GM12878 (cell line): ENCODE results near the gene IRX4.

Experiments
- ATF3 ChIP-seq: IDR thresholded peaks from 2 replicates; pipeline ENCODE4 v1.6.1; 2011; ENCODE audit warnings: low read depth, mild to moderate bottlenecking, low read length, moderate library complexity, borderline replicate concordance; ENCODE audit errors: extremely low read depth
- CBFB ChIP-seq: IDR thresholded peaks from 2 replicates; pipeline ENCODE4 v1.6.1; 2016; ENCODE audit warnings: antibody characterized with exemption, low read depth
- CBX3 ChIP-seq: fragments of 200-600 bp; sonication (generic); IDR thresholded peaks from 2 replicates; pipeline ENCODE4 v1.6.1; 2016; ENCODE audit warnings: low read depth, borderline replicate concordance
- CTCF ChIP-seq, 3 experiments: IDR thresholded peaks in 2 of 3; conservative IDR thresholded peaks in 1 of 3; 2 replicates each; pipeline ENCODE4 v1.5.1; 2011; ENCODE audit warnings: low read depth in 3 of 3, low read length in 3 of 3, mild to moderate bottlenecking in 3 of 3, control low read depth in 2 of 3, moderate library complexity in 2 of 3, inconsistent platforms in 1 of 3, mixed read lengths in 1 of 3; ENCODE audit not compliant: control insufficient read depth in 2 of 3, insufficient read depth in 1 of 3; ENCODE audit errors: extremely low read depth in 1 of 3
- EP300 ChIP-seq, 2 experiments: fragments of 150-350 bp in 1 of 2; IDR thresholded peaks; 2 replicates each; pipeline ENCODE4 v1.6.1; 2011 to 2012; ENCODE audit warnings: low read depth in 2 of 2, low read length in 2 of 2, borderline replicate concordance in 1 of 2, improper control_type of control experiment in 1 of 2, inconsistent platforms in 1 of 2; ENCODE audit not compliant: control insufficient read depth in 1 of 2
- HCFC1 ChIP-seq: fragments of 150-350 bp; IDR thresholded peaks from 2 replicates; pipeline ENCODE4 v1.6.1; 2014; ENCODE audit warnings: low read length
- MEF2A ChIP-seq: IDR thresholded peaks from 2 replicates; pipeline ENCODE4 v1.6.1; 2011; ENCODE audit warnings: low read depth, mild to moderate bottlenecking, low read length, moderate library complexity; ENCODE audit not compliant: insufficient read depth
- NFYA ChIP-seq: IDR thresholded peaks from 2 replicates; pipeline ENCODE4 v1.6.1; 2011; ENCODE audit warnings: low read depth, mild to moderate bottlenecking, low read length, improper control_type of control experiment, borderline replicate concordance
- POLR2A ChIP-seq: IDR thresholded peaks from 2 replicates; pipeline ENCODE4 v1.6.1; 2011; ENCODE audit warnings: low read depth, mild to moderate bottlenecking, low read length
- POLR2AphosphoS5 ChIP-seq: IDR thresholded peaks from 2 replicates; pipeline ENCODE4 v1.6.1; 2011; ENCODE audit warnings: mild to moderate bottlenecking, low read length, inconsistent platforms
- REST ChIP-seq: IDR thresholded peaks from 2 replicates; pipeline ENCODE4 v1.6.1; 2012; ENCODE audit warnings: mild to moderate bottlenecking, low read depth, low read length
- SMAD1 ChIP-seq: fragments of 450-650 bp; IDR thresholded peaks from 2 replicates; pipeline ENCODE4 v1.6.1; 2018; ENCODE audit warnings: mild to moderate bottlenecking, low read depth; ENCODE audit not compliant: partially characterized antibody
- SMC3 ChIP-seq: IDR thresholded peaks from 2 replicates; pipeline ENCODE4 v1.6.1; 2011; ENCODE audit warnings: low read length, improper control_type of control experiment, borderline replicate concordance
- ZBTB33 ChIP-seq: fragments of 450-650 bp; IDR thresholded peaks from 2 replicates; pipeline ENCODE4 v1.6.1; 2017; ENCODE audit warnings: mild to moderate bottlenecking

GRCh38 chr5:1827886-1828397 lies 54.8 kb downstream of the IRX4 start:
- TF ChIP-seq REST (no peak), CTCF (IDR thresholded peaks at IDR 0.05 in 2 of 3, conservative IDR thresholded peaks at IDR 0.05 in 1 of 3; ENCODE audit: control insufficient read depth in 2 of 3, extremely low read depth in 1 of 3, insufficient read depth in 1 of 3, low read depth in 3 of 3, low read length in 3 of 3) (no peak), SMC3 (no peak), SMAD1 (no peak), POLR2A (no peak), ATF3 (no peak), CBFB (no peak), EP300 (IDR thresholded peaks at IDR 0.05; ENCODE audit: borderline replicate concordance in 1 of 2, control insufficient read depth in 1 of 2, low read depth in 2 of 2, low read length in 2 of 2) (no peak), NFYA (no peak), MEF2A (no peak), POLR2AphosphoS5 (no peak), CBX3 (no peak), HCFC1 (no peak), ZBTB33 (no peak)
